ENCODE results near the gene ADAM12. TPM values are rescaled to one million over a fixed set of nuclear protein-coding genes. Genes with fewer than 3 reads are reported as not detected.

ADAM12 gene
- total RNA-seq, 4 donors from 2014 or later, result under 0.01 to 60.8 (median 0.64) TPM; not detected in 1

DNA sequence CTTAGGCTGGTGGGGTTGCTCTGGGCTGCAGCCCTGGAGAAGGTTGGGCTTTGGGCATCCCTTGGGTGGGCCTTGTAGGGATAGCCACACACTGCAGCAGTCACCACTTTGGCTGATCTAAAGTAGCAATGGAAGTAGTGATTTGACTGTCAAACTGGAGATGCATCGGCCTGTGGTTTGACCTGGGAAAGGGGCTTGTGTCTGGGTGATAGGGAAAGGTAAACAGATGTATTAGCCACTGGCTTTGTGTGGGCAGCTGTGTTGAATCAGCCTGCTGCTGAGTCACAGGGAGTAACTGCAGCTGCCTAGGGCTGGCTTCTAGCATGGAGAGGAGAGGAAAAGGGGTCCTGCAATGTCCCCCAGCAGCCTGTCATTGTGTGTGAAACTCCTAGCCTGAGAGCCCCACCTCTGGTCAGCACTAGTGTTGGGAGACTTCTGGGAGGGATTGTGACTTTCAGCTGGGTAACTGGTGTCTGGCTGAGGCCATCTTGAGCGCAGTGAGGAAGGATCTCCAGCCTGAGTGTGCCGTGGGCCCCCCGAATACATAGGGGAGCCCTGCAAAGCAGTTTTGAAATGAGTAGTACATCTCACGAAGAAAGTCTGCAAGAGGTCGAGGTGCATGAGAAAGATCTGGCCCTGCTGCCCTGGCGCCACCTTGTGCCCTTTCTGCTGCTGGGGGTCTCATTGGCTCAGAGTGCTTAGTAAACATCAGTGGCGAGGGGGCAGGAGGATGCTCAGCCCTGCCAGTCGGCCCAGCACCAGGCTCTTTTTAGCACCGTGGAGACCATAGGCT, 374.6 kb downstream of the ADAM12 start:
- H3K36me3 ChIP-seq, result no peaks in the 10 kb centered on the region
- H3K4me1 ChIP-seq, result no peaks in the 10 kb centered on the region
- no peak for TF ChIP-seq POLR2A (IDR thresholded peaks at IDR 0.05)
- TF ChIP-seq, protein P1, sequence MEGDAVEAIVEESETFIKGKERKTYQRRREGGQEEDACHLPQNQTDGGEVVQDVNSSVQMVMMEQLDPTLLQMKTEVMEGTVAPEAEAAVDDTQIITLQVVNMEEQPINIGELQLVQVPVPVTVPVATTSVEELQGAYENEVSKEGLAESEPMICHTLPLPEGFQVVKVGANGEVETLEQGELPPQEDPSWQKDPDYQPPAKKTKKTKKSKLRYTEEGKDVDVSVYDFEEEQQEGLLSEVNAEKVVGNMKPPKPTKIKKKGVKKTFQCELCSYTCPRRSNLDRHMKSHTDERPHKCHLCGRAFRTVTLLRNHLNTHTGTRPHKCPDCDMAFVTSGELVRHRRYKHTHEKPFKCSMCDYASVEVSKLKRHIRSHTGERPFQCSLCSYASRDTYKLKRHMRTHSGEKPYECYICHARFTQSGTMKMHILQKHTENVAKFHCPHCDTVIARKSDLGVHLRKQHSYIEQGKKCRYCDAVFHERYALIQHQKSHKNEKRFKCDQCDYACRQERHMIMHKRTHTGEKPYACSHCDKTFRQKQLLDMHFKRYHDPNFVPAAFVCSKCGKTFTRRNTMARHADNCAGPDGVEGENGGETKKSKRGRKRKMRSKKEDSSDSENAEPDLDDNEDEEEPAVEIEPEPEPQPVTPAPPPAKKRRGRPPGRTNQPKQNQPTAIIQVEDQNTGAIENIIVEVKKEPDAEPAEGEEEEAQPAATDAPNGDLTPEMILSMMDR (IDR thresholded peaks at IDR 0.05), result no peak
- no peaks in the 10 kb centered on the region for H3K9me3 ChIP-seq
- H3K27ac ChIP-seq, result no peak overlapping the region
- no peak overlapping the region for H3K4me3 ChIP-seq
- intact Hi-C loops (cut with DNase I; ENCODE audit: low total_unique reads), result no loop called here
- no peak for DNase-seq
- H3K27me3 ChIP-seq, result no peaks in the 10 kb centered on the region

DNA sequence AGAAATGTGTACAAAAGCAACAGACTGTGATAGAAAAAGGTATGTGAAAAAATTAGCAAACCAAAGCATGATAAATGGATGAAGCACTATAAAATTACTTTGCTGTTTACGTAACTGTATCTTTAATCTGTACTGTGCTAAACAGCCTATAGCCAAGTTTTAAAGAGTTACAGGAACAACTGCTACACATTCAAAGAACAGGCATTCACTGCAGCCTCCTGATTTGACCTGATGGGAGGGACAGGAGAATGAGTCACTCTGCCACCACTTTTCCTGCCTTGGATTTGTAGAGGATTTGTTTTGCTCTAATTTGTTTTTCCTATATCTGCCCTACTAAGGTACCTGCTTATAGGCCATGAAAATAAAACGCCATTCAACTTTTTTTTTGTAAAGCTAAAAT, 375.8 kb downstream of the ADAM12 start:
- no peak for DNase-seq
- no peak for TF ChIP-seq POLR2A (IDR thresholded peaks at IDR 0.05)
- TF ChIP-seq, protein P1 (IDR thresholded peaks at IDR 0.05), result no peak
- H3K4me1 ChIP-seq, result no peaks in the 10 kb centered on the region

DNA sequence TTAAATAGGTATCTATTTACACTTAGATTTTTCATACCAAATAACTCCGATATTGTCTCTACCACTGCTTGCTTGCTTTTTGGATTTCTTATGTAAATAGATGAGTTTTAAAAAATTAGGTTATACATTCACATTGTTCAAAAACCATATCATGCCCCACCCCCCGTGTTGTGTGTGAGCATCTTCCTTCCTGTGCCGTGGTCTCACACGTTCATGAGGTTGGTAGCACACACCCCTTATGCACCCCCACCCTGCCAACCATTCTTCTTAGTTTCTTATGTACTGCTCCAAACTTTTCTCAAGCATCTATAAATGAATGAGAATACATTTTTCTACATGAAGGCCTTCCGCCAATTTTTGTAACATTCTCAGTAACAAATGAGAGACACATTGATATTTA, 376.3 kb downstream of the ADAM12 start:
- no peaks in the 10 kb centered on the region for H3K9me3 ChIP-seq
- no peak for TF ChIP-seq POLR2A (IDR thresholded peaks at IDR 0.05)
- TF ChIP-seq, protein P1 (IDR thresholded peaks at IDR 0.05), result no peak
- intact Hi-C loops (cut with DNase I; ENCODE audit: low total_unique reads), result no loop called here
- no peak overlapping the region for H3K4me3 ChIP-seq
- H3K36me3 ChIP-seq, result no peaks in the 10 kb centered on the region
- H3K27me3 ChIP-seq, result no peaks in the 10 kb centered on the region
- H3K4me1 ChIP-seq, result no peaks in the 10 kb centered on the region
- no peak overlapping the region for H3K27ac ChIP-seq
- no peak for DNase-seq

More for the DNA sequence above, 375.8 kb downstream of the ADAM12 start:
- Histone ChIP-seq H3K27me3 (no peaks in the 10 kb centered on the region), H3K36me3 (no peaks in the 10 kb centered on the region), H3K9me3 (no peaks in the 10 kb centered on the region), H3K4me3 (no peak overlapping the region), H3K27ac (no peak overlapping the region)
- intact Hi-C loops (cut with DNase I; ENCODE audit: low total_unique reads), result no loop called here

DNA sequence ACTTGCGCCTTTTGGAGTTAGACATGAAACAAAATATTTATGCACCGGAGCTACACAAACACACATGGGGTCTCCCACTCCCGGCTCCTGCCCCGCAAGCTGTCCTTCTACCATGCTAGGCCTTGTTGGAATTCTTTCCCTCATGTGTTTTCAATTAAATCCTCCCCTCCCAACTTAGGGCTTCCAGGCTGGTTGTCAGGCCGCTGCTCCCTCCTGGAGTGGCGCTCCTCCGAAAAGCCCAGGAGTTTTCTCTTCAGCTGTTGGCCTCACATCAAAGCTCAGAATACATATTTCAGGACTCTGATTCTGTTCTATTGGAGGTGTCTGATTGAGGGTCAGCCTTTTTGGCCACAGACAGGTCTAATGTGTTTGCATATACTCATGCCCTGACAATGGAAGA, 378.6 kb downstream of the ADAM12 start:
- TF ChIP-seq POLR2A (IDR thresholded peaks at IDR 0.05), result no peak
- Histone ChIP-seq H3K27ac (no peak overlapping the region), H3K4me3 (no peak overlapping the region), H3K27me3 (no peaks in the 10 kb centered on the region), H3K36me3 (no peaks in the 10 kb centered on the region), H3K9me3 (no peaks in the 10 kb centered on the region), H3K4me1 (no peaks in the 10 kb centered on the region)
- intact Hi-C loops (cut with DNase I; ENCODE audit: low total_unique reads), result no loop called here
- no peak for DNase-seq

DNA sequence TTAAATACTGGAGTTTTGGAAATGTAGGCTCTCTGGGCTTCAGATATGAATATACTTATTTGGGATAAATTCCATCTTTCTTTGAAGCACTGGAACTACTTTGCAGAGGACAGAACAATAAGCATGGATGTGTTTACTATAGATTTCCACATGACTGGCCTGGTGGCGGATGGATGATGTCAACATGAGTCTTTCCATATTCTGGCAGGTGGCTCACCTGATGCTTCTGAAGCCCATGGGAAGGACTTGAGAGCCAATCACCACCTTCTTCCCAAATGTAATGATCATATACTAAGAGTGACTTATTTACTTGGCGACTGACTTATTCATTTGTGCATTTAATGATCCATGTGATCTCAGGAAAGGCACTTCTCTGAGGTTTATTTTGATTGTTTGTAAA, 381.4 kb downstream of the ADAM12 start:
- H3K4me1 ChIP-seq, result no peaks in the 10 kb centered on the region
- no peaks in the 10 kb centered on the region for H3K9me3 ChIP-seq
- intact Hi-C loops (cut with DNase I; ENCODE audit: low total_unique reads), result no loop called here
- H3K27ac ChIP-seq, result no peak overlapping the region
- DNase-seq, result no peak
- no peaks in the 10 kb centered on the region for H3K27me3 ChIP-seq
- H3K4me3 ChIP-seq, result no peak overlapping the region
- TF ChIP-seq, protein P1 (IDR thresholded peaks at IDR 0.05), result no peak
- TF ChIP-seq POLR2A (IDR thresholded peaks at IDR 0.05), result no peak
- H3K36me3 ChIP-seq, result no peaks in the 10 kb centered on the region

Measured in uterus (tissue), 4 donors.